Fibroblast of pulmonary artery (primary cell): ENCODE measurements around the gene NCAPG2.
A peak's percentile ranks its signal among the peaks of the same experiment; 100 is the strongest.

Experiments
- DNase-seq: peaks from one replicate; pipeline ENCODE4 v3.0.0-alpha.2; 2010; ENCODE audit warnings: low read depth
- H3K4me3 ChIP-seq: replicated peaks from 2 replicates; pipeline ENCODE4 v1.5.1; 2011; ENCODE audit warnings: low read depth, mild to moderate bottlenecking, control low read depth, low read length, moderate library complexity
- CTCF ChIP-seq: IDR thresholded peaks from 2 replicates; pipeline ENCODE4 v1.5.1; 2011; ENCODE audit warnings: mild to moderate bottlenecking, control low read depth, low read length, inconsistent platforms; ENCODE audit errors: missing control alignments

The NCAPG2 gene

GRCh38 chr7:158694650-158695049 is 10.0 kb downstream of the NCAPG2 start:
- no peak overlapping the region for H3K4me3 ChIP-seq
- TF ChIP-seq CTCF: no peak
- no peak for DNase-seq

- no peak overlapping the region for H3K4me3 ChIP-seq
- no peak for TF ChIP-seq CTCF
Measured at GRCh38 chr7:158689488-158689887, 15.1 kb downstream of the NCAPG2 start.

GRCh38 chr7:158687406-158687805 is 17.2 kb downstream of the NCAPG2 start:
- no peak for DNase-seq
- TF ChIP-seq CTCF: no peak
- no peak overlapping the region for H3K4me3 ChIP-seq

More at GRCh38 chr7:158689488-158689887, 15.1 kb downstream of the NCAPG2 start:
- DNase-seq: no peak

- H3K4me3 ChIP-seq: no peak overlapping the region
- no peak for TF ChIP-seq CTCF
- peak; percentile 48 for DNase-seq
Measured at GRCh38 chr7:158685693-158686092, 18.9 kb downstream of the NCAPG2 start.

- TF ChIP-seq CTCF: no peak
- DNase-seq: peak; percentile 44
Measured at GRCh38 chr7:158684329-158684728, 20.3 kb downstream of the NCAPG2 start.

GRCh38 chr7:158683541-158683940 is 21.1 kb downstream of the NCAPG2 start:
- TF ChIP-seq CTCF: no peak
- DNase-seq: peak; percentile 23
- H3K4me3 ChIP-seq: no peak overlapping the region

More at GRCh38 chr7:158684329-158684728, 20.3 kb downstream of the NCAPG2 start:
- no peak overlapping the region for H3K4me3 ChIP-seq

GRCh38 chr7:158682456-158682855 is 22.1 kb downstream of the NCAPG2 start:
- no peak for TF ChIP-seq CTCF
- H3K4me3 ChIP-seq: no peak overlapping the region
- no peak for DNase-seq
